DOHH2 (cell line): ENCODE data around the gene KANSL3.

ENCODE experiments used
- H3F3A ChIP-seq: fragments of 200-600 bp; sonication (generic), shearing (Covaris generic); 2 replicates; pipeline ENCODE4 v1.6.0; 2016; ENCODE audit warnings: antibody characterized with exemption, mild to moderate bottlenecking; ENCODE audit not compliant: control insufficient read depth, insufficient read depth
- H3K27ac ChIP-seq: fragments of 200-600 bp; sonication (generic); 2 replicates; pipeline ENCODE4 v1.5.1; 2014; ENCODE audit warnings: low read depth, mild to moderate bottlenecking, low read length, moderate library complexity
- H3K27me3 ChIP-seq: fragments of 200-600 bp; sonication (generic); 2 replicates; pipeline ENCODE4 v1.6.1; 2014; ENCODE audit warnings: mild to moderate bottlenecking, low read length, mixed read lengths; ENCODE audit not compliant: control insufficient read depth
- H3K36me3 ChIP-seq: fragments of 200-600 bp; sonication (generic); 2 replicates; pipeline ENCODE4 v1.6.1; 2014; ENCODE audit warnings: mild to moderate bottlenecking, low read length, moderate library complexity, mixed read lengths; ENCODE audit not compliant: control insufficient read depth
- H3K4me1 ChIP-seq: fragments of 200-600 bp; sonication (generic); 2 replicates; pipeline ENCODE4 v1.6.1; 2014; ENCODE audit warnings: mild to moderate bottlenecking, low read length, mixed read lengths; ENCODE audit not compliant: control insufficient read depth
- H3K4me2 ChIP-seq: fragments of 200-600 bp; sonication (generic); 2 replicates; pipeline ENCODE4 v1.6.0; 2014; ENCODE audit warnings: mild to moderate bottlenecking, low read length, moderate library complexity
- H3K4me3 ChIP-seq: fragments of 200-600 bp; sonication (generic); 2 replicates; pipeline ENCODE4 v1.5.1; 2014; ENCODE audit warnings: mild to moderate bottlenecking, low read length, mixed read lengths
- H3K79me2 ChIP-seq: fragments of 200-600 bp; sonication (generic); 2 replicates; pipeline ENCODE4 v1.6.1; 2014; ENCODE audit warnings: mild to moderate bottlenecking, low read length, mixed read lengths; ENCODE audit not compliant: control insufficient read depth
- H3K9me2 ChIP-seq: fragments of 200-600 bp; sonication (generic); replicated peaks from 2 replicates; pipeline ENCODE4 v1.6.1; 2014; ENCODE audit warnings: mild to moderate bottlenecking, low read length, mixed read lengths; ENCODE audit not compliant: control insufficient read depth
- H3K9me3 ChIP-seq: fragments of 200-600 bp; sonication (generic); 2 replicates; pipeline ENCODE4 v1.6.1; 2014; ENCODE audit warnings: antibody characterized with exemption, low read length, mixed read lengths; ENCODE audit not compliant: control insufficient read depth, insufficient read depth
- H4K20me1 ChIP-seq: fragments of 200-600 bp; sonication (generic); 2 replicates; pipeline ENCODE4 v1.6.0; 2014; ENCODE audit warnings: low read depth, mild to moderate bottlenecking, antibody characterized with exemption, low read length, moderate library complexity; ENCODE audit not compliant: control insufficient read depth, insufficient read depth
- CTCF ChIP-seq: fragments of 200-600 bp; sonication (generic); IDR thresholded peaks from one replicate; pipeline ENCODE4 v1.5.1; 2014; ENCODE audit warnings: antibody characterized with exemption, mild to moderate bottlenecking, low read depth, low read length; ENCODE audit not compliant: poor library complexity, severe bottlenecking
- EZH2phosphoT487 ChIP-seq: fragments of 200-600 bp; sonication (generic); IDR thresholded peaks from 2 replicates; pipeline ENCODE4 v1.6.1; 2017; ENCODE audit warnings: borderline replicate concordance, mild to moderate bottlenecking, antibody characterized with exemption, low read length, moderate library complexity, mixed read lengths

Gene KANSL3

GRCh38 chr2:96681540-96681939, 43.4 kb upstream of the KANSL3 start:
- Histone ChIP-seq H4K20me1 (no peaks in the 10 kb centered on the region), H3K4me3 (no peak overlapping the region), H3K4me2 (no peak overlapping the region), H3K4me1 (no peaks in the 10 kb centered on the region), H3K27me3 (peaks cover 10% of the 10 kb centered on the region), H3K9me3 (no peaks in the 10 kb centered on the region), H3K36me3 (no peaks in the 10 kb centered on the region), H3K27ac (no peak overlapping the region), H3K9me2 (no peaks in the 10 kb centered on the region), H3K79me2 (no peaks in the 10 kb centered on the region), H3F3A (no peaks in the 10 kb centered on the region)
- TF ChIP-seq CTCF: no peak
- no peak for TF ChIP-seq EZH2phosphoT487

- Histone ChIP-seq H3F3A (no peaks in the 10 kb centered on the region), H3K9me2 (no peaks in the 10 kb centered on the region), H3K27ac (no peak overlapping the region), H3K4me1 (no peaks in the 10 kb centered on the region), H3K79me2 (no peaks in the 10 kb centered on the region), H4K20me1 (no peaks in the 10 kb centered on the region), H3K27me3 (peaks cover 10% of the 10 kb centered on the region), H3K4me2 (no peak overlapping the region), H3K36me3 (no peaks in the 10 kb centered on the region), H3K9me3 (no peaks in the 10 kb centered on the region), H3K4me3 (no peak overlapping the region)
- TF ChIP-seq EZH2phosphoT487 (no peak), CTCF (no peak)
These were observed 42.5 kb upstream of the KANSL3 start for GRCh38 chr2:96680561-96681141.

- H4K20me1 ChIP-seq: no peaks in the 10 kb centered on the region
- H3K36me3 ChIP-seq: no peaks in the 10 kb centered on the region
- H3K27me3 ChIP-seq: peaks cover 10% of the 10 kb centered on the region
- no peak overlapping the region for H3K4me3 ChIP-seq
- no peak for TF ChIP-seq CTCF
- no peak for TF ChIP-seq EZH2phosphoT487
- H3K9me3 ChIP-seq: no peaks in the 10 kb centered on the region
- no peaks in the 10 kb centered on the region for H3K79me2 ChIP-seq
- H3K4me2 ChIP-seq: no peak overlapping the region
- H3K4me1 ChIP-seq: no peaks in the 10 kb centered on the region
- no peaks in the 10 kb centered on the region for H3F3A ChIP-seq
- no peaks in the 10 kb centered on the region for H3K9me2 ChIP-seq
- no peak overlapping the region for H3K27ac ChIP-seq
These were observed 41.7 kb upstream of the KANSL3 start for GRCh38 chr2:96679848-96680247.
